ENCODE results near the gene LIN7A.
"Not testable (repeated sequence)": the region's sequence is repeated elsewhere in the genome, so short reads cannot be mapped to it uniquely, and the experiment has no call there.

Gene LIN7A

DNA sequence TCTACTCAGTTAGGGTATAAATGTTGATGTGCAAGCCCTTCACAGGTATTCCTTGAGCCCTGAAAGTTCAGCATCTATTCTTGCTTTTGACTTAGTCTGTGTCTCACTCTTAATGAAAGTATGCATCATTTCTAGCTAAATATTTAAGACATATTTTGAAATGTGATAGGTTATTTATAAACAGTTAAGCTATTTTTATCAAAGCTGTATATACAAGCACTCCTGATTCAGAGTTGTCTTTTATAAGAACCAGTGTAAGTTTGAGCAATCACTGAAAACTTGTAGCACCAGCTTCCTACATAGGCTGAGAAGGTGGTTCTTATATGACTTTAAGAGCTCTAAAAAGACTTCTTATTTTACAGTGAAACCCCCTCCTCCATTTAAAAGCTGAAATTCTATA, 122.4 kb downstream of the LIN7A start:
- DNase-seq (ENCODE audit: insufficient read length, low spot score), result no peak
- no peak for FAIRE-seq

DNA sequence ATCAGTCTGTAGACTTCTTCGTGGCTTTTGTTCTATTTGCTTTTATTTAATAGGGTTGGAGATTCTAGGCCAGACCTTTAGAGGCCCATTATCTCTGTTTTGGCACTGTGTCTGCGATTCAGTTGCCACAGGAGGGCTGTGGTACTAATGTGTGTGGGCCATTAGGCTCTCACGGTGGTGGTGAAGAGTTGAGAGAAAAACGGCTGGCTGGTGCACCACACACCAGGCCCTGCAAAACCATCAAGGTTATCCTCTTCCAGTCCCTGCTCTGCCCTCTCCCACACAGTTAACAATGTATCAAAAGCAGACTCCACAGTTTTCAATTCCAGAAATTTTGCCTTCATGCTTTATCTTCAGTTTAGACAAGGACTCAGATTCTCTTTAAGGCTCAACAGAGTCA, 123.3 kb downstream of the LIN7A start:
- DNase-seq (ENCODE audit: insufficient read length, low spot score) (no peak), FAIRE-seq (no peak)

DNA sequence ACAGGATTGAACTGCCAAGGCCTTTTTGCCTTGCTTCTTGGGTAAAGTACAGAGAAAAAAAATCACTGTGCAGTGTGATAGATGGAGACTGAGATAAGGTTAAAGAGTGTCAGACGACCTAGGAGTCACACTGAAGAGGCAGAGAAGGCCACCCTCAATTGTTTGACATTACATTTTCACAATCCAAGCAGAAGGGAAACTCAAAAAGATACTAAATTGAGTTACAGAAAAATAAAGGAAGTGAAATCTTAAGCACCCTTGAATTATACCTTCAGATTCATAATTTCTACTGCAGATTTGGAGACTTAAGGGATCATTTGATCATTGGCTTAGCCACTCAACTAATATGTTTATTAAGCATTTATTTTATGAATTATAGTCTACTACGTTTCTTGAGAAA, 123.9 kb downstream of the LIN7A start:
- FAIRE-seq, result no peak
- DNase-seq (ENCODE audit: insufficient read length, low spot score), result no peak

DNA sequence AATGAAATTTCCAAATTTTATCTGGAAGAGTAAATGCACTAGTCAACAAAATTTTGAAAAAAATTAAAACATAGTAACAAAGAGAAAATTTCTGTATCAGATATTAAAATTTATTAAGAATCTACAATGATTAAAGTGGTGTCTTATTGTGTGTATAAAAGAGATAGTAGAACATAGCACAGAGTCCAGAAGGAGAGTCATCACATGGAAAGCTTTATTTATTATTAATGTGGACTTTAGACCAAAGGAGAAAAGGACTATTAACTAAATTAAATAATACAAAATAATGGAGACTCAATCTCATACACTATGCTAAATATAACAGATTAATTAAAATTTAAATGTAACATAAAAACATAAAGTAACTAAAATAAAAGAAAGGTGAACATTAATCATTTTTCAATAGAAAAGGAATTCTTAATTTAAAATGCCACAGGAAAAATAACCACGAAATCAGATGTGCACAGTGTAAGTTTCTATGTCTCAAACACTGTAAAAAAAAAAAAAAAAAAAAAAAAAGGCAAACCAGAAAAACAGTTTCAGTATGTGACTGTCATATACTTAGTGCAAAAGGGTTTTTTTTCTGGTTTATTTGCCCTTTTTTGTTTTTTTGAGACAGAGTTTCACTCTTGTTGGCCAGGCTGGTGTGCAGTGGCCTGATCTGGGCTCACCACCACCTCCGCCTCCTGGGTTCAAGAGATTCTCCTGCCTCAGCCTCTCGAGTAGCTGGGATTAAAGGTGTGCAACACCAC, 125.6 kb downstream of the LIN7A start:
- FAIRE-seq, result no peak
- DNase-seq (ENCODE audit: insufficient read length, low spot score), result no peak

DNA sequence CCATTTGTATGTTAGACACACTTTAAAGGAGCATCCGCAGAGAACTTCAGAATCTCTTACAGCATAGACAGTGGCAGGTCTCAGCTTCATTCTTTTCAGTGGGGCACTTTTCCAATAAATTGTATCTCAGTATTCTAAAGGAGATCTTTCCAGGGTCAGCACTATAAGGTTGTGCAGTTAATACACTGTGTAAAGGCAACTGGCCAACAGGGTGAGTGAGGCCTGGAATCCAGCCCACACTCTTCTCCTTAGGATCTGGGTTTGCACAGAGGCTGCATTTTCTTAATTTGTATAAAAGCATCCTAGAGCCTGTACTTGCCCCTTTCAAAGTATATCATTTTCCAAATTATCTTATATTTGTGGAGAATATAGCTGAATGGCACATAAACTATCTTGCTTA, 126.9 kb downstream of the LIN7A start:
- no peak for DNase-seq (ENCODE audit: insufficient read length, low spot score)
- FAIRE-seq, result no peak

DNA sequence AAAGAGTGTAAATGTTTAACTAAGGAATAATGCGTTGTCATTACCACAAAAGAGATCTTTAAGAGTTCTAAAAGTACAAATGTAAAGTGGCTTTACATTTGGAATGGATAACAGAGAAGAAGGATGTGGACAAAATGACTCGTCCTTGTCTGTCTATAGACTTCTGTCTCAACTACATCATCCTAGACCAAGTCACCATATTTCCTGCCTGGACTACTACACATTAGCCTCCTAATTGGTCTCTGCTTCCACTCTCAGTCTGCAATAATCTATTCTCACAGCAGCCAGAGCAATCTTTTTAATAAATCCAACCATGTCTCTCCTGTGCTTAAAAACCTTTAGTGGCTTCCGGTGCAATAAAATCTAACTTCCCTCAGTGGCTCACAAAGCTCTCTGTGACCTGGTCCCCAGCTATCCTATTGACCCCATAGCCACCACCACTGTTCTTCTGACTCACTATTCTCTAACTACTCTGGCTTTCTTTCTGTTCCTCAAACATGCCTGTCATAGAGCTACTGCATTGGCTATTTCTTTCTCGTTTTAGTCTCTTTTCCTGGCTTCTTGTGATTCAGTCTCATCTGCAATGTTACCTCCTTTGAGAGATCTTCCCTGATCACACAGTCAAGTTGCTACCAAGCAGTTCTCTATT, 130.0 kb downstream of the LIN7A start:
- no peak for DNase-seq (ENCODE audit: insufficient read length, low spot score)
- peak; percentile 65 for FAIRE-seq

DNA sequence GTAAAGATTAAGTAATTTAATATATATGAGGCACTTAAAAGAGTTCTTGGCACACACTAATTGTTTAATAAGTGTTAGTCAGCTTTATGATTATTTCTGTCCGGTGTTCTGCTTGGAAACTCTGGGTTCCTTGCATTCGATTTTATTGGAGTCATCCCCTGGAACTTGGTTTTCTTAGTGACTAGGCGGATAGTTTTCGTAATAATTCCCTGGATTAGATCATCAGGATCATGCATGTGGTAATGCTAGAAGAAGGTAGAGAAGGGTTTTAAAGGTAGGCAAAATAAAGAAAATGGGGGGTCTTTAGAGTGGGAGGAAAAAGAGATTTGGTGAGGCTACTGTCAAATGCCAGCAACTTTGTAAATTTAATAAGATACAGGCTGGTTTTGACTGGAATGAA, 132.6 kb downstream of the LIN7A start:
- no peak for FAIRE-seq

DNA sequence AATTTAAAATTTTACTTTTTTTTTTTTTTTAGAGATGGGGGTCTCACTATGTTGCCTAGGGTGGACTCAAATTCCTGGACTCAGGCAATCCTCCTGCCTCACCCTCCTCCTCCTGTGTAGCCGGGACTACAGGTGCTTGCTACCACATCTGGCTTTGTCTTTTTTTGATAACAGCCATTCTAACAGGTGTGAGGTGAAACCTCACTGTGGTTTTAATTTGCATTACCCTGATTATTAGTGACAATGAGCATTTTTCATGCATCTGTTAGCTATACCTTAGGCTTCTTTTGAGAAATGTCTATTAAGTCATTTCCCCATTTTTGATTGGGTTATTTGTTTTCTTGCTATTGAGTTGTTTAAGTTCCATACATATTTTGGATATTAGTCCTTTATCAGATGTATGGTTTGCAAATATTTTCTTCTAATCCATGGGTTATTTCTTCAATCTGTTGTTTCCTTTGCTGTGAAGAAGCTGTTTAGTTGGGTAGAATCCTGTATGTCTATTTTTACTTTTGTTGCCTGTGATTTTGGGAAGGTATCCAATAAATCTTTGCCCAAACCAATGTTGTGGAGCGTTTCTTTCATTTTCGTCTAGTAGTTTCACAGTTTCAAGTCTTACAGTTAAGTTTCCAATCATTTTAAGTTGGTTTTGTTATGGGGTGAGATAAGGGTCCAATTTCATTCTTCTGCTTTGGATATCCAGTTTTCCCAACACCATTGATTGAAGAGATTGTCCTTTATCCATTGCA, 134.9 kb downstream of the LIN7A start:
- FAIRE-seq, result peak; percentile 85
- DNase-seq (ENCODE audit: insufficient read length, low spot score), result no peak

More for the DNA sequence above, 132.6 kb downstream of the LIN7A start:
- DNase-seq (ENCODE audit: insufficient read length, low spot score), result no peak

DNA sequence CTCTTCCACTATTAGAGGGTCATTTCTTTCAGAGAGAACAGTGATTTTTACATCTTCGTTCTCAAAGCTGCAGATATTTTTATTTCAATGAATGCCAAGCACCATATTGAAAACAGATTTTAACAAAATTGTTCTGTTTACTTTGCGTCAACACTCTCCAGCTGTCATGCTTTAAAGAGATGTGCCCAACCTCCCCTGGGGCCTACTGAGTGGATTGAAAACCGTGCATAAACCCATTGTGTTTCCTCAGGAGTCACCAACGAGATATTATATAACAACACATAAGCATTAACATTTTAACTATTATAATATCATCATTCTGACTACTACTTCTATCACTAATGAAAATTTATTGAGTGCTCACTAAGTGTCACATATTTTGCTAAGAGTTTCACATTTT, 139.5 kb downstream of the LIN7A start:
- FAIRE-seq (no peak), DNase-seq (ENCODE audit: insufficient read length, low spot score) (no peak)

DNA sequence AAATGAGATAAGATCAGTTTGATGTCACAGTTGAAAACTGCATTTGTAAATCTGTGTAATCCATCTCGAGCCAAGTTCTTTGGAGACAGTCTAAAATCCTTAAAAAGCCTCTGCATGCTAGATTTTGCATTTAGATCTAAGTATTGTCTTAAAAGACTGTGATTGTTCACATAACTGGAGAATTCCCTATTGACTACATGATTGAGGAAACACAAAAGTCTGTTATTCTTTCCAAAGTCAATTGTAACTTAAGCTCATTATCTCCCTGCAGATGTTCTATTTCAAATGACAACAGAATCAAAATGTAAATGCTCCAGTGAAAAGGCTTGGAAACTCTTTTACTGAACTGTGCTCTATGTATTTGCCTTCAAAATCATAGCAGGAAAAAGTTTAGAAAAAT, 143.2 kb downstream of the LIN7A start:
- FAIRE-seq, result peak; percentile 53
- no peak for DNase-seq (ENCODE audit: insufficient read length, low spot score)

DNA sequence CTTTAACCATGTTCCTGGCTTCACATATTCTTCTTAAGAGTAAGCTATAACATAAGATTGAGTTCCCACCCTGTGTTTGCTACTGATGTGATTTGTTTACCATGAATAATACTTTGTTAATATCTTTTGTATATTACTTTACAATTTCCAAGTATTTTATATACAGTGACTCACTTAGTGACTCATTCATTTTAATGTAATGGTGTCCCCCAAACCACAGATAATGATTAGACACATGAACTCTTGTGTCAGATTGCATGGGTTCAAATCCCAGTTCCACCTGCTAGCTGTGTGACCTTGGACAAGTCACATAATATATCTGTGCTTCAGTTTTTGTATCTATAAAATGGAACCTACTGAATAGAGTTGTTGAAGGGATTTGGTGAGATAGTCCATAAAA, 144.9 kb downstream of the LIN7A start:
- no peak for DNase-seq (ENCODE audit: insufficient read length, low spot score)

DNA sequence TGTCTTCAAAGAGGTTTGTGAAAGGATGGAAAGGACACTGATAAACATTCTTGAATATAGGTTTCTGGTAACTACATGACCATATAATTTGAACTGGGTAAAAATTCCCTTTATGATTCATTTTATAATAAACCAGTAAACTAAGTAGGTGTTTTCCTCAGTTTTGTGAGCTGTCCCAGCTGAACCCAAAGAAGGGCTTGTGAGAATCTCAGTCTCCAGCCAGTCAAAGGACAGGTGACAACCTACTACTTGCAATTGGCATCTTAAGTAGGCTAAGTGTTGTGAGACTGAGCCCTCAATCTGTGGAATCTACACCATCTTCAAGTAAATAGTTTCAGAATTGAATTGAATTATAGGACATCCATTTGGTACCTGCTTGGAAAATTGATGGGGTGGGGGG, 145.9 kb downstream of the LIN7A start:
- no peak for DNase-seq (ENCODE audit: insufficient read length, low spot score)
- no peak for FAIRE-seq

More for the DNA sequence above, 144.9 kb downstream of the LIN7A start:
- FAIRE-seq, result no peak

DNA sequence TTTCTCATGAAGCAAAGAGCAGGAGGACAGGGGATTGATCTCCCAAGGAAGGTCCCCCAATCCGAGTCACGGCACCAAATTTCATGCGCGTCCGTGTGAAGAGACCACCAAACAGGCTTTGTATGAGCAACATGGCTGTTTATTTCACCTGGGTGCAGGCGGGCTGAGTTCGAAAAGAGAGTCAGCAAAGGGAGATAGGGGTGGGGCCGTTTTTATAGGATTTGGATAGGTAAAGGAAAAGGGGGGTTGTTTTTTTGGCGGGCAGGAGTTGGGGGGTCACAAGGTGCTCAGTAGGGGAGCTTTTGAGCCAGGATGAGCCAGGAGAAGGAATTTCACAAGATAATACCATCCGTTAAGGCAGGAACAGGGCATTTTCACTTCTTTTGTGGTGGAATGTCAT, 149.3 kb downstream of the LIN7A start:
- not testable (repeated sequence) for FAIRE-seq

DNA sequence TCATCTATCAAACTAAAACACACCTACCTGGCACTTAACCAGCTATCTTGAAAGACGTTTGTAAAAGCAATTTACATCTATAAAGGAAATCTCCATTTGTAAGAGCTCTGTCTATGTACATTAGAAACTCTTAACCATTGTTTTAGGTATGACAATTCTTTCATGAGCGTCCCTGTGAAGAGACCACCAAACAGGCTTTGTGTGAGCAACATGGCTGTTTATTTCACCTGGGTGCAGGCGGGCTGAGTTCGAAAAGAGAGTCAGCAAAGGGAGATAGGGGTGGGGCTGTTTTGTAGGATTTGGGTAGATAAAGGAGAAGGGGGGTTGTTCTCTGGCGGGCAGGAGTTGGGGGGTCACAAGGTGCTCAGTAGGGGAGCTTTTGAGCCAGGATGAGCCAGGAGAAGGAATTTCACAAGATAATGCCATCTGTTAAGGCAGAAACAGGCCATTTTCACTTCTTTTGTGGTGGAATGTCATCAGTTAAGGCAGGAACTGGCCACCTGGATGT, 154.7 kb downstream of the LIN7A start:
- not testable (repeated sequence) for FAIRE-seq; DNase-seq (ENCODE audit: insufficient read length, low spot score)

More for the DNA sequence above, 149.3 kb downstream of the LIN7A start:
- not testable (repeated sequence) for DNase-seq (ENCODE audit: insufficient read length, low spot score)

DNA sequence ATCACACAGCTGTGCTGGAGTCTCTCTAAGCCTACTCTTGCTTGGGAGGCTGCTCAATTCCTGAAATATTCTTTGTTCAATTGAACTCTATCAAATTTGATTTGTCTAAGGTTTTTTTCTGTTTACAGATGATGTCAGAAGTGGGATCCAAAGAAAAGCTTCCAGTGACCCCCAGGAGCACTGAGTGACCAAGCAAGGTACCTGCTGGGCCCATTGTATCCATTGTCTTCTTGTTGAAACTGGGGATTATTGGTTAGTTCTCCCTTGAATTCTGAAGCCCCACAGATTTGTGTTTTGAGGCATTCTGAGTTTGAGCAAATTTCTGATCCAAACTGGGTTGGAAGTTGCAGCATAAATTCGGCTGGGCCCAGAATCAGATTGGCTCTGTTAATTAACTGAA, 156.4 kb downstream of the LIN7A start:
- FAIRE-seq, result no peak
- no peak for DNase-seq (ENCODE audit: insufficient read length, low spot score)

DNA sequence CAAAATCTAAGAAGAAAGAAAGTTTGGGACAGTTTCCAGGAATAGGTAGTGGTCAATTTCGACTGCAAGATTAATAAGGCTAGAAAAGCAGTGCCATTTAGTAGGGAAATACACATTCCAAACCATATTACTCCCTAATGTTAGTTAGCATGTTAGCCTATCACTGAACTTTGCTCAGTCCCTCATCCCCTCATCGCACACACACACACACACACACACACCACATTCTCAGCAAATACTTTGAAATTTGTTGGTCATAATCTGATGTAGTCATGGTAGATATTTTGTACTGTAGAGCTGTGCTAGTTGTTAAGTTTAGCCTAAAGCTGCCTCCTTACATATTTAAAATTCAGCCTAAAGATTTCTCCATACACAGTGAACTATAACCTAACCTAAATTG, 157.0 kb downstream of the LIN7A start:
- no peak for FAIRE-seq
- no peak for DNase-seq (ENCODE audit: insufficient read length, low spot score)

DNA sequence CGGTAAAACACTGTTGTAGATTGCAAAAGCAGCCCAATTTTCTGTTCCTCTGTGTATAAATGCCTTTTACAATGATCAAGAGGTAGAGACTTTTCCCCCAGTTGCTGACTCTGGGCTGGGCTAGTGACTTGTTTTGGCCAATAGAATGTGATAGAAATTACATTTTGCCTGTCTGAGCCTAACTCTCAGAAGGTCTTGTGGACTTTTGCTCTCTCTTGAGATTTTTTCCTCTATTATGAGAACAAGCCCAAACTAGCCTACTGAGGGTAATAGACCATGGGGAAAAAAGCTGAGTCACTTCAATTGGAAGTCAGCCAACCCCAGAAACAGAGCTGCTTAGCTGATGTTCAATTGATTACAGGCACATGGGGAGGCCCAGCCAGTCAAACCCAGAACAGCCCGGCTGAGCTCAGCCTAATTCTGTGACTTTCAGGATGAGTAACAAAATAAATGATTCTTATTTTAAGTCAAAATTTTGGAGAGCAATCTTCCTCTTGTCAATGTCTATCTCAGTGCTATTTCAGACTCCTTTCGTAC, 159.7 kb downstream of the LIN7A start:
- FAIRE-seq (peak; percentile 93), DNase-seq (ENCODE audit: insufficient read length, low spot score) (peak; percentile 9)

DNA sequence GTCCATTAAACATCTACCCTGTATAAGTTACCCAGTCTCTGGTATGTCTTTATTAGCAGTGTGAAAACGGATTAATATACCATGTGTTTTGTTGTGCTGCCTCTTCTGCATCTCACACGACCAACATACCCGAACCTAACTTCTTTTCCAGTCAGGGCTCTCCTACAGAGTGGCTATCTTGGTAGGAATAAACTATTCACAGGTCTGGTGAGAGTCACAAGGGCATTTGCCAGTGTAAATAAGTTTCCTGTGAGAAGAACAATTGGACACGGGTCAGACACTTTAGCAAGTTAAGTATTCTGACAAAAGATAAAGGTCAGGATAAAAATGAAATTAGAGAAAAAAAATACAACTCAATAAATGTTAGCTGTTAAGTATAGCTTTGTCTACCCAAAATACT, 160.1 kb downstream of the LIN7A start:
- no peak for DNase-seq (ENCODE audit: insufficient read length, low spot score)

DNA sequence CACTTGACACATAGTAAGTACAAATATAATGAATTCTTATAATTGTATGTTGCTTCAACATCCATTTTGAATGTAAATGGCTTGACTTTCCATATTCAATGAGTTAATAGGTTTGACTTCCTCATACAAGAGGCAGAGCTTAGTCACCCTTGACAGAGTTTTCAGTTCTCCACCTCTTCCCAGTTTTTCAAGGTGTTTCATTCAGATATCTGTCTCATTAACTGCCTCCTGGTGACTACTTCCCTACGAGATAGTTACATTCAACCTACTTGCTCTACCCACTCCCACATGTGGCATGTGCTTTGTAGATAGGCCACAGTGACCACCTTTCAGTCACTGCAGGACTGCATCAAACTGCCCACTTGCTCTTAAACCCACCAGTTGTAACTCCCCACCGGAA, 161.0 kb downstream of the LIN7A start:
- FAIRE-seq (no peak), DNase-seq (ENCODE audit: insufficient read length, low spot score) (no peak)

More for the DNA sequence above, 160.1 kb downstream of the LIN7A start:
- FAIRE-seq, result no peak

DNA sequence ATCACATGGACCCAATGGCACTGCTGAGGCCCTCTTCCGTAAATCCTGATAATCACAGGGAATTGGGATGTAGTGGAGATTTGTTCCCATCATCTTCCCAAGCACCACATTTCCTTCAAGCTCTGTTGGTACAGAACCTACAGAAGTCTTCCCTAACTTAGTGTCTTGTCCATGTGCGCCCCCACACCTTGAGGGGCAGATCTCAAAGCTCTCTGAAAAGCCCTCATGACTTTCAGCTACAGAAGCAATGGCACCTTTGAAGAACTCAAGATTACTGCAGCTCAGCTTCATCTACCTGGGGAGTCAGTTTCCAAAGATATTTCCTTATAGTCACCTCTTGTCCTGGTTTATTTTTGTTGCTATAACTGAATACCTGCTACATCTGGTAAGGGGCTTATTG, 166.8 kb downstream of the LIN7A start:
- FAIRE-seq (no peak), DNase-seq (ENCODE audit: insufficient read length, low spot score) (no peak)

DNA sequence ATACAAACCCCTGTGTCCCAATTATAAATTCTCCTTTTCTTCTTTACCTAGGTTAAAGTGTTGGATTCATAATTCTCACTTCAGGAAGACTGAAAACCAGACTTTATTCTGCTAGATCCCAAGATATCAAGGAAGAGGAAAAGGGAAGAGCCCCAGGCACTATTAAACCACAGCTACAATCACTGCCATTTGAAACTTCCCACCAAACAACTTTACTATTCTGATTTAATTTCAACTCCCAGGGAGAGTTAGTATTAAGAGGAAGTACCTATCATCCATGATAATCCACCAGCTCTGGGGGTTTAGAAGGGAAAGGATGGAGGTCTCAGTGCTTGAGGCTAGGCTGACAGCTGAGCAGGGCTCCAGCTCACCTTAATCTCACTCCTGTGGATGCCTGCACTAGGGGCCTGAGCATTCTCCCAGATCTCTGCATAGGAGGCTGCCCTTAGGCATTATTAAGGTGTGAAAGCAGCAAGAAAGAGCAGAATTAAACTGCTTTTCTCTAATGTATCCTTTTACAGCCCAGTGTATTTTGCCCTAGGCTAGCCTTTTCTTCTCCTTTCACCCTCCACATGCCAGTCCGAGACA, 168.1 kb downstream of the LIN7A start:
- FAIRE-seq, result no peak

More for the DNA sequence above, 168.1 kb downstream of the LIN7A start:
- DNase-seq (ENCODE audit: insufficient read length, low spot score), result no peak

Data from GM19239 (cell line).